ENCODE measurements around the gene FGFR2. TPM values are rescaled to one million over a fixed set of nuclear protein-coding genes. Genes with fewer than 3 reads are reported as not detected.

Gene FGFR2
- total RNA-seq, 6 experiments from 2014 or later = not detected

DNA sequence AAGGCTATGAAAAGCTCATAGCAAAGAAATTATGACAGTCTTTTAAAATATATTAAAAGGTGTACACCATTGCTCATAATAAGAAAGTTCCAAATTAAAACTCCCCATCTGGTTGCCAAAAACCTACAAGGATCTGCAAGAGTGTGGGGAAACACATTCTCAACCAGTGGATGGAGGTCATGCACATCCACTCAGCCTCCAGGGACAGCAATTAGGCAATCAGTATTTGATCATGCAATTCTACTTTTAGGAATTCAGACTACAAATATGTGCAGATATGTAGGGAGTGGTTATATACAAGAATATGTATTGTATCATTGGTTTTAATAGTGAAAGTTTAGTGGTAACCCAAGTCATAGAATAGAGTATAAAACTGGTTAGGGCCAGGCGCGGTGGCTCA, 157.8 kb downstream of the FGFR2 start:
- Mint-ChIP-seq H3K4me1 (ENCODE audit: low read depth) (no peaks in the 10 kb centered on the region), H3K4me3 (no peak overlapping the region), H3K36me3 (ENCODE audit: low read depth) (no peaks in the 10 kb centered on the region), H3K27me3 (ENCODE audit: insufficient read depth) (no peaks in the 10 kb centered on the region), H3K27ac (no peak overlapping the region), H3K9me3 (peaks cover 55% of the 10 kb centered on the region)
- TF ChIP-seq, protein P1, sequence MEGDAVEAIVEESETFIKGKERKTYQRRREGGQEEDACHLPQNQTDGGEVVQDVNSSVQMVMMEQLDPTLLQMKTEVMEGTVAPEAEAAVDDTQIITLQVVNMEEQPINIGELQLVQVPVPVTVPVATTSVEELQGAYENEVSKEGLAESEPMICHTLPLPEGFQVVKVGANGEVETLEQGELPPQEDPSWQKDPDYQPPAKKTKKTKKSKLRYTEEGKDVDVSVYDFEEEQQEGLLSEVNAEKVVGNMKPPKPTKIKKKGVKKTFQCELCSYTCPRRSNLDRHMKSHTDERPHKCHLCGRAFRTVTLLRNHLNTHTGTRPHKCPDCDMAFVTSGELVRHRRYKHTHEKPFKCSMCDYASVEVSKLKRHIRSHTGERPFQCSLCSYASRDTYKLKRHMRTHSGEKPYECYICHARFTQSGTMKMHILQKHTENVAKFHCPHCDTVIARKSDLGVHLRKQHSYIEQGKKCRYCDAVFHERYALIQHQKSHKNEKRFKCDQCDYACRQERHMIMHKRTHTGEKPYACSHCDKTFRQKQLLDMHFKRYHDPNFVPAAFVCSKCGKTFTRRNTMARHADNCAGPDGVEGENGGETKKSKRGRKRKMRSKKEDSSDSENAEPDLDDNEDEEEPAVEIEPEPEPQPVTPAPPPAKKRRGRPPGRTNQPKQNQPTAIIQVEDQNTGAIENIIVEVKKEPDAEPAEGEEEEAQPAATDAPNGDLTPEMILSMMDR (IDR thresholded peaks at IDR 0.05) = no peak
- no peak for DNase-seq

DNA sequence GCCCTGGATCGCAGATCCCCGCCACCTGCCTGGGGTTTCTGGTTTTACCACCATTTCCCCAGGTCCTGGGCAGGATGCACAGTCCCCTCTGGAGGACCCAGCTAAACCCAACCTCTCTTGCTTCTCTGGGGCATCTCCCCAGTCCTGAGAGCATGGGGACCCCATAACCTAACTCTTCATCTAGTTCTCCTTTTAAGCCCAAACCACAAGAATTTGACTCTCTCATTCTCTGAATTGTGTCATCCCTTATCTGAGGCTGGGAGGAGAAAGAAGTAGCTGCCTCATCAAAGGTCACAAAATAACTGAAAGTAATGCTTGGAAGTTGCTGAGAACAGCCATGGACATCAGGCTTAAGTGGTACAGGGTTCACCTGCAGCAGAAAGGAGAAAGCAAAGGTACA, 159.9 kb downstream of the FGFR2 start:
- Mint-ChIP-seq H3K4me3 (no peak overlapping the region), H3K27ac (no peak overlapping the region), H3K9me3 (peaks cover 52% of the 10 kb centered on the region), H3K4me1 (ENCODE audit: low read depth) (no peaks in the 10 kb centered on the region), H3K27me3 (ENCODE audit: insufficient read depth) (no peaks in the 10 kb centered on the region), H3K36me3 (ENCODE audit: low read depth) (no peaks in the 10 kb centered on the region)
- TF ChIP-seq, protein P1 (IDR thresholded peaks at IDR 0.05) = no peak
- no peak for DNase-seq

DNA sequence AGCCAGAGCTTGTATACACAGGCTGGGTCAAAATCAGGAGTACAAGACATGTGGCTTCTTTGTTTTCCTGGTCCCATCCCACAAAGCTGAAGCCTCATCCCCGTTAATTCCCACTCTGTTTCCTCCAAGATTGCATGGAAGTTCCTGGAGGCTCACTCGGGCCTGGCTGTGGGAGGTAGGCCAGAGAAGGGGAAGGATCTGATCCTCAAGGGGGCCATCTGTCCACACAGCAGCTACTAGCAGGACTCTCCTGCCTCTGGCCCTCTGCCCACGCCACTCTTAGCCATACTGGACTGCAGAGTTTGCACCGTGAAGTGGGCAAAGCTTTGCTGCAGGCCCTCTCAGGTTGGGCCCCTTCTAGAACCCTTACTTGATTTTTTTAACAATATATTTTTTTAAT, 160.6 kb downstream of the FGFR2 start:
- no peaks in the 10 kb centered on the region for H3K4me1 Mint-ChIP-seq (ENCODE audit: low read depth)
- DNase-seq = no peak
- H3K9me3 Mint-ChIP-seq = peaks cover 52% of the 10 kb centered on the region
- H3K27ac Mint-ChIP-seq = no peak overlapping the region
- TF ChIP-seq, protein P1 (IDR thresholded peaks at IDR 0.05) = no peak
- H3K27me3 Mint-ChIP-seq (ENCODE audit: insufficient read depth) = no peaks in the 10 kb centered on the region
- H3K4me3 Mint-ChIP-seq = no peak overlapping the region
- H3K36me3 Mint-ChIP-seq (ENCODE audit: low read depth) = no peaks in the 10 kb centered on the region

DNA sequence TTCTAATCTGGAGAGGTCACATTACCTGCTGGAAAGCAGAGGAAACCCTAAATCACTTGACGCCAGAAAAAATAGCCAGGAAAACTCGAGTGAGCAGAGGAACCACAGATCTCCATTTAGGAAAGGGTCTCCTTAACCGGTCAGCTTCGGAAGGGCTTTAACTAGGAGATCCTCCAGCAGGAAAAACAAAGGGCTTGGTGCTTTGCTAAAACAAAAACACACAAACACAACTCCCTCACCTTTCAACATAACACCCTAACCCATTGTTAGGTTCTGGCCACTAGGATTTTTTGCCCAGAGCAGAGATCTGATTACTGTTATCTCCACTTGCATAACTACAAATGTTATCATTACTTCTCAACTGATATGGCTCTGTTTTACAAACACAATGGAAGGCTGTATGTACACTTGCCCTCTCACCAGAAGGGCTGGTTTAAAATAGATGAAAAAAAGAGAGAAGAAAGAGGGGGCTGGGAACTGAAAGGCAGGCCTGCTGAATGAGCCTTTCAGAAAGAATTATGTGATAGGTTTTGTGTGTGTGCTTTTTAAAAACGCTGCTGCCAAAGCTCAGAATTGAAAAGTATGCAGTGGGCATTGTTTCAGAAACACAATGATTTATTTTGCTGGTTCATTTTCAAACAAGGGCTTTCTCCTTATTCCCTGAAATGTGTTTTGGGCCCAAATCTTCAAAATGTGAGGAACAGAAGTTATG, 161.5 kb downstream of the FGFR2 start:
- Mint-ChIP-seq H3K4me1 (ENCODE audit: low read depth) (no peaks in the 10 kb centered on the region), H3K27ac (no peak overlapping the region), H3K4me3 (no peak overlapping the region), H3K9me3 (peaks cover 52% of the 10 kb centered on the region), H3K27me3 (ENCODE audit: insufficient read depth) (no peaks in the 10 kb centered on the region), H3K36me3 (ENCODE audit: low read depth) (no peaks in the 10 kb centered on the region)
- DNase-seq = no peak
- TF ChIP-seq, protein P1 (IDR thresholded peaks at IDR 0.05) = no peak

DNA sequence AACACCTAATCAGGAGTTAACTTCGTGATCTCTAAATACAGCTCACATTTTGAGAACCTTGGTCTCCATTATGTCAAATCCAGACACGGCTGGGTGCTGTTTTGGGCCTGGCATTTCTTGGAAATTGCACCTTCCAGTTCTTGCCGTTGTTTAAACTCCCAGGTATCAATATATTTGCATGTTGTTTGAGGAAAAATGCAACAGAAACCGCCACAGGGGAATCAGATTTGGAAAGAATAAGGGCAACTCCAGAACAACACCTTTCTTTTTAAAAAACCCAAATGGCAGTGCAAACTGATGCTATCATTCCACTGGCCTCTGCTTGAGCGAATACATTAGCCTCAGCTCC, 162.0 kb downstream of the FGFR2 start:
- Mint-ChIP-seq H3K4me1 (ENCODE audit: low read depth) (no peaks in the 10 kb centered on the region), H3K4me3 (no peak overlapping the region), H3K36me3 (ENCODE audit: low read depth) (no peaks in the 10 kb centered on the region), H3K27ac (no peak overlapping the region), H3K9me3 (peaks cover 56% of the 10 kb centered on the region), H3K27me3 (ENCODE audit: insufficient read depth) (no peaks in the 10 kb centered on the region; the same call in 1 of the 2 replicates)
- TF ChIP-seq, protein P1 (IDR thresholded peaks at IDR 0.05) = no peak
- DNase-seq = no peak
